Liver (tissue), 9 donors: ENCODE results near the gene AATF. TPM values are rescaled to one million over a fixed set of nuclear protein-coding genes. Genes with fewer than 3 reads are reported as not detected.

Source experiments
- DNase-seq: peaks from one replicate; pipeline ENCODE4 v3.0.0-alpha.2; 2017; ENCODE audit warnings: low spot score
- H3K27ac ChIP-seq, 2 donors: one replicate each; pipeline ENCODE4 v1.7.0; 2013; ENCODE audit warnings: inconsistent platforms in 2 of 2, low read length in 2 of 2, control low read depth in 1 of 2, low read depth in 1 of 2, mild to moderate bottlenecking in 1 of 2
- H3K27me3 ChIP-seq, 4 donors: one replicate each; pipeline versions ENCODE4 v1.6.1 to v1.7.0; 2013; ENCODE audit warnings: low read length in 3 of 4, inconsistent platforms in 1 of 4, mild to moderate bottlenecking in 1 of 4, moderate library complexity in 1 of 4; ENCODE audit not compliant: control insufficient read depth in 4 of 4, insufficient read depth in 4 of 4
- H3K36me3 ChIP-seq, 4 donors: one replicate each; pipeline versions ENCODE4 v1.6.1 to v1.7.0; 2013; ENCODE audit warnings: low read length in 3 of 4, mild to moderate bottlenecking in 3 of 4, low read depth in 1 of 4, moderate library complexity in 1 of 4; ENCODE audit not compliant: control insufficient read depth in 4 of 4, insufficient read depth in 3 of 4
- H3K4me1 ChIP-seq, 4 donors: one replicate each; pipeline versions ENCODE4 v1.6.1 to v1.7.0; 2013; ENCODE audit warnings: low read length in 3 of 4, mild to moderate bottlenecking in 3 of 4, moderate library complexity in 1 of 4; ENCODE audit not compliant: control insufficient read depth in 4 of 4, insufficient read depth in 4 of 4
- H3K4me3 ChIP-seq, 3 donors: one replicate each; pipeline versions ENCODE4 v1.6.1 to v1.7.0; 2013; ENCODE audit warnings: low read length in 3 of 3, control low read depth in 1 of 3, low read depth in 1 of 3, mild to moderate bottlenecking in 1 of 3
- H3K9ac ChIP-seq, 2 donors: one replicate each; pipeline ENCODE4 v1.7.0; 2013; ENCODE audit warnings: low read length in 2 of 2, mild to moderate bottlenecking in 2 of 2, moderate library complexity in 2 of 2, control low read depth in 1 of 2, low read depth in 1 of 2
- H3K9me3 ChIP-seq, 4 donors: one replicate each; pipeline versions ENCODE4 v1.6.1 to v1.7.0; 2013; ENCODE audit warnings: low read length in 3 of 4; ENCODE audit not compliant: control insufficient read depth in 4 of 4
- ATF3 ChIP-seq: IDR thresholded peaks from 2 replicates; pipeline ENCODE4 v1.6.1; 2016; ENCODE audit warnings: antibody characterized with exemption
- CTCF ChIP-seq: fragments of 150-350 bp; IDR thresholded peaks from 2 replicates; pipeline ENCODE4 v1.5.1; 2017; ENCODE audit warnings: improper control_type of control experiment, low read depth, low read length; ENCODE audit not compliant: missing input control
- EGR1 ChIP-seq, 2 donors: IDR thresholded peaks; 2 replicates each; pipeline ENCODE4 v1.6.1; 2016 to 2018; ENCODE audit warnings: antibody characterized with exemption in 2 of 2, low read depth in 2 of 2
- FOXA1 ChIP-seq: IDR thresholded peaks from 2 replicates; pipeline ENCODE4 v1.6.1; 2016; ENCODE audit warnings: antibody characterized with exemption
- FOXA2 ChIP-seq: IDR thresholded peaks from 2 replicates; pipeline ENCODE4 v1.6.1; 2016; ENCODE audit warnings: antibody characterized with exemption
- GABPA ChIP-seq, 2 donors: IDR thresholded peaks in 1 of 2; conservative IDR thresholded peaks in 1 of 2; 2 replicates each; pipeline ENCODE4 v1.6.1; 2016; ENCODE audit warnings: antibody characterized with exemption in 2 of 2, mild to moderate bottlenecking in 1 of 2, moderate library complexity in 1 of 2
- HNF4A ChIP-seq, 2 donors: conservative IDR thresholded peaks; 2 replicates each; pipeline ENCODE4 v1.6.1; 2016; ENCODE audit warnings: antibody characterized with exemption in 2 of 2, mild to moderate bottlenecking in 2 of 2
- HNF4G ChIP-seq: IDR thresholded peaks from 2 replicates; pipeline ENCODE4 v1.6.1; 2016; ENCODE audit warnings: antibody characterized with exemption
- JUND ChIP-seq, 2 donors: IDR thresholded peaks; 2 replicates each; pipeline ENCODE4 v1.6.1; 2016; ENCODE audit warnings: antibody characterized with exemption in 2 of 2
- NR2F2 ChIP-seq: IDR thresholded peaks from 2 replicates; pipeline ENCODE4 v1.6.1; 2016; ENCODE audit warnings: antibody characterized with exemption
- RAD21 ChIP-seq, 2 donors: IDR thresholded peaks; 2 replicates each; pipeline ENCODE4 v1.6.1; 2016; ENCODE audit warnings: antibody characterized with exemption in 2 of 2, mild to moderate bottlenecking in 2 of 2
- REST ChIP-seq: IDR thresholded peaks from 2 replicates; pipeline ENCODE4 v1.6.1; 2016; ENCODE audit warnings: antibody characterized with exemption, mild to moderate bottlenecking
- SP1 ChIP-seq: IDR thresholded peaks from 2 replicates; pipeline ENCODE4 v1.6.1; 2018; ENCODE audit warnings: antibody characterized with exemption, mild to moderate bottlenecking
- TAF1 ChIP-seq: conservative IDR thresholded peaks from 2 replicates; pipeline ENCODE4 v1.6.1; 2016; ENCODE audit warnings: antibody characterized with exemption, mild to moderate bottlenecking
- ZBTB33 ChIP-seq: IDR thresholded peaks from 2 replicates; pipeline ENCODE4 v1.6.1; 2016; ENCODE audit warnings: antibody characterized with exemption
- WGBS: extraction: QIAGEN DNeasy Blood & Tissue Kit; methylation state at CpG from one replicate; pipeline ENCODE4 v1.1.7; 2013; 5-methylcytosine and 5-hydroxymethylcytosine counted together
- polyA plus RNA-seq, 2 donors: library from polyadenylated mRNA; stranded (reverse) in 1 of 2; unstranded in 1 of 2; fragments of 200-250 nt in 1 of 2; fragments of >200 nt in 1 of 2; fragmentation: Nextera tagmentation in 1 of 2; extraction: Ambion mirVana in 1 of 2; gene quantifications; one replicate each; pipeline versions ENCODE4 v1.2.1 to v1.2.3, GENCODE V29; 2013 to 2015
- total RNA-seq, 2 donors: library from RNA; depleted of rRNA; stranded (reverse); fragments of >200 nt; gene quantifications; one replicate each; pipeline ENCODE4 v1.2.3, GENCODE V29; 2014
- donor health status: healthy.
- donor health status: healthy.
- donor health status: healthy.
- donor health status: healthy.
- donor health status: healthy.

Gene AATF
- total and polyA plus RNA-seq, 4 donors, result 10.8 to 16.9 (median 13.4) TPM

- TF ChIP-seq FOXA1, result no peak
- no peak for TF ChIP-seq GABPA (IDR thresholded peaks at IDR 0.05 in 1 of 2, conservative IDR thresholded peaks at IDR 0.05 in 1 of 2)
- TF ChIP-seq REST, result no peak
- Histone ChIP-seq H3K9ac (no peak overlapping the region), H3K27me3 (no peaks in the 10 kb centered on the region), H3K4me1 (no peaks in the 10 kb centered on the region), H3K9me3 (no peaks in the 10 kb centered on the region), H3K27ac (no peak overlapping the region), H3K36me3 (peaks cover 11 to 69% (median 35%) of the 10 kb centered on the region in 4 donors), H3K4me3 (no peak overlapping the region)
- DNase-seq, result no peak
These were observed 143.9 kb downstream of the AATF start for GRCh38 chr17:37092701-37093100.

GRCh38 chr17:37094391-37094790 is 145.6 kb downstream of the AATF start:
- Histone ChIP-seq H3K9ac (no peak overlapping the region), H3K27ac (no peak overlapping the region), H3K4me1 (no peaks in the 10 kb centered on the region), H3K27me3 (no peaks in the 10 kb centered on the region), H3K9me3 (no peaks in the 10 kb centered on the region), H3K36me3 (peaks cover 16 to 61% (median 34%) of the 10 kb centered on the region in 4 donors), H3K4me3 (no peak overlapping the region)
- TF ChIP-seq SP1 (no peak), CTCF (no peak), FOXA1 (no peak), EGR1 (IDR thresholded peaks at IDR 0.05; ENCODE audit: low read depth in 2 of 2) (no peak), HNF4A (conservative IDR thresholded peaks at IDR 0.05) (no peak), ZBTB33 (no peak), JUND (IDR thresholded peaks at IDR 0.05) (no peak), NR2F2 (no peak), REST (no peak), GABPA (IDR thresholded peaks at IDR 0.05 in 1 of 2, conservative IDR thresholded peaks at IDR 0.05 in 1 of 2) (no peak), HNF4G (no peak), TAF1 (no peak), RAD21 (IDR thresholded peaks at IDR 0.05) (no peak), FOXA2 (no peak), ATF3 (no peak)
- WGBS, result 93% methylated on average over 4 of the region's 4 CpGs
- DNase-seq, result no peak
